OCI-LY3 (cell line): ENCODE results near the gene TXNL4A.

ENCODE experiments used
- H2AFZ ChIP-seq: fragments of 200-600, 300-600 bp; shearing (Covaris generic); 2 replicates; pipeline ENCODE4 v1.6.0; 2014; ENCODE audit warnings: antibody characterized with exemption, low read depth, low read length
- H3K27ac ChIP-seq: fragments of 200-600, 300-600 bp; sonication (generic); 2 replicates; pipeline ENCODE4 v1.5.1; 2014; ENCODE audit warnings: mild to moderate bottlenecking, low read length, moderate library complexity, mixed read lengths
- H3K27me3 ChIP-seq: fragments of 200-600, 300-600 bp; sonication (generic); 2 replicates; pipeline ENCODE4 v1.6.1; 2014; ENCODE audit warnings: low read depth, low read length, mixed read lengths
- H3K36me3 ChIP-seq: fragments of 200-600, 300-600 bp; sonication (generic); replicated peaks from 2 replicates; pipeline ENCODE3; 2014; ENCODE audit warnings: low read depth, low read length, mixed read lengths
- H3K4me1 ChIP-seq: fragments of 300-600, 200-600 bp; sonication (generic); 2 replicates; pipeline ENCODE4 v1.6.1; 2014; ENCODE audit warnings: low read length, mixed read lengths
- H3K4me2 ChIP-seq: fragments of 200-600, 300-600 bp; sonication (generic); 2 replicates; pipeline ENCODE4 v1.6.1; 2014; ENCODE audit warnings: low read length, mixed read lengths
- H3K4me3 ChIP-seq: fragments of 300-600, 200-600 bp; sonication (generic); 2 replicates; pipeline ENCODE4 v1.5.1; 2014; ENCODE audit warnings: antibody characterized with exemption, mild to moderate bottlenecking, low read length, moderate library complexity
- H3K79me2 ChIP-seq: fragments of 300-600, 200-600 bp; shearing (Covaris generic); 2 replicates; pipeline ENCODE4 v1.6.1; 2014; ENCODE audit warnings: mild to moderate bottlenecking, low read length, mixed read lengths
- H3K9ac ChIP-seq: fragments of 300-600, 200-600 bp; shearing (Covaris generic); 2 replicates; pipeline ENCODE4 v1.6.0; 2014; ENCODE audit warnings: mild to moderate bottlenecking, low read length, moderate library complexity
- H3K9me3 ChIP-seq: fragments of 200-600, 300-600 bp; shearing (Covaris generic); 2 replicates; pipeline ENCODE4 v1.6.1; 2014; ENCODE audit warnings: low read length, mixed read lengths; ENCODE audit not compliant: insufficient read depth
- H4K20me1 ChIP-seq: fragments of 200-600, 300-600 bp; sonication (generic); 2 replicates; pipeline ENCODE4 v1.6.1; 2016; ENCODE audit warnings: low read length, mixed read lengths; ENCODE audit not compliant: insufficient read depth
- EZH2phosphoT487 ChIP-seq: fragments of 200-600 bp; shearing (Covaris generic); IDR thresholded peaks from 2 replicates; pipeline ENCODE4 v1.6.1; 2018; ENCODE audit warnings: antibody characterized with exemption, mixed run types, low read depth
- TF ChIP-seq, protein P1 (sequence below): fragments of 200-600, 300-600 bp; sonication (generic); IDR thresholded peaks from 2 replicates; pipeline ENCODE4 v1.5.1; 2014; ENCODE audit warnings: antibody characterized with exemption, low read length, low read depth

The TXNL4A gene

DNA sequence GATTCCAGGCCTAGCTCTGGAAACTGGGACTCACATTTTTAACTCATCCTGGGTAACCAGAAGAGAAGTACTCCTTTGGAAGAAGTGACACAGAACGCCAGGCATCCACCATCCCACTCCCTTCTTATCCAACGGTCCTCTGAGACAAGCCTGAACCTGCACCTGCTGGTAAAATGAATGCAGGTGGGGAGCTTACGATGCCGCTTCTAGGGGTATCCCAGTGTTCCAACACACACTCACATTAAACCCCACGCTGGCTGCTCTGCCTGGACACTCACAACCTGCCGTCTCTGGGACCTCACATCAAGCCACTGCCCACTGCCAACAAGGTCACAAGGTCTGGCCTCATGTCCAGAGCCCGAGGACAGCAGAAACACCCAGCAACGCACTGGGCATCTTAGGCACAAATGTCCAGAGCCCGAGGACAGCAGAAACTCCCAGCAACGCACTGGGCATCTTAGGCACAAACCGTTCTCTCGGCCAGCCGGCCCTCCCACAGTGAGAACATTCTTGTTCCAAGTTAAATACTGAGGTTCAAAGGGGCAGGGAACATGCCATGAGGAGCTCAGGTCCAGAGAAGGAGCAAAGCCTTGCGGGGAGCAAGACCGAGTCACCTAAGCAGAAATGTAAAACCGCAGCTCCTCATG is 46.8 kb downstream of the TXNL4A start:
- H3K36me3 ChIP-seq, result peaks cover 52% of the 10 kb centered on the region
- no peaks in the 10 kb centered on the region for H3K9me3 ChIP-seq
- no peaks in the 10 kb centered on the region for H3K27me3 ChIP-seq
- no peak overlapping the region for H3K9ac ChIP-seq
- no peak overlapping the region for H2AFZ ChIP-seq
- H4K20me1 ChIP-seq, result peaks cover 88% of the 10 kb centered on the region
- H3K27ac ChIP-seq, result no peak overlapping the region
- H3K79me2 ChIP-seq, result peaks cover 92% of the 10 kb centered on the region
- TF ChIP-seq EZH2phosphoT487, result no peak
- TF ChIP-seq, protein P1, sequence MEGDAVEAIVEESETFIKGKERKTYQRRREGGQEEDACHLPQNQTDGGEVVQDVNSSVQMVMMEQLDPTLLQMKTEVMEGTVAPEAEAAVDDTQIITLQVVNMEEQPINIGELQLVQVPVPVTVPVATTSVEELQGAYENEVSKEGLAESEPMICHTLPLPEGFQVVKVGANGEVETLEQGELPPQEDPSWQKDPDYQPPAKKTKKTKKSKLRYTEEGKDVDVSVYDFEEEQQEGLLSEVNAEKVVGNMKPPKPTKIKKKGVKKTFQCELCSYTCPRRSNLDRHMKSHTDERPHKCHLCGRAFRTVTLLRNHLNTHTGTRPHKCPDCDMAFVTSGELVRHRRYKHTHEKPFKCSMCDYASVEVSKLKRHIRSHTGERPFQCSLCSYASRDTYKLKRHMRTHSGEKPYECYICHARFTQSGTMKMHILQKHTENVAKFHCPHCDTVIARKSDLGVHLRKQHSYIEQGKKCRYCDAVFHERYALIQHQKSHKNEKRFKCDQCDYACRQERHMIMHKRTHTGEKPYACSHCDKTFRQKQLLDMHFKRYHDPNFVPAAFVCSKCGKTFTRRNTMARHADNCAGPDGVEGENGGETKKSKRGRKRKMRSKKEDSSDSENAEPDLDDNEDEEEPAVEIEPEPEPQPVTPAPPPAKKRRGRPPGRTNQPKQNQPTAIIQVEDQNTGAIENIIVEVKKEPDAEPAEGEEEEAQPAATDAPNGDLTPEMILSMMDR, result no peak
- H3K4me1 ChIP-seq, result no peaks in the 10 kb centered on the region
- no peak overlapping the region for H3K4me3 ChIP-seq
- H3K4me2 ChIP-seq, result no peak overlapping the region

DNA sequence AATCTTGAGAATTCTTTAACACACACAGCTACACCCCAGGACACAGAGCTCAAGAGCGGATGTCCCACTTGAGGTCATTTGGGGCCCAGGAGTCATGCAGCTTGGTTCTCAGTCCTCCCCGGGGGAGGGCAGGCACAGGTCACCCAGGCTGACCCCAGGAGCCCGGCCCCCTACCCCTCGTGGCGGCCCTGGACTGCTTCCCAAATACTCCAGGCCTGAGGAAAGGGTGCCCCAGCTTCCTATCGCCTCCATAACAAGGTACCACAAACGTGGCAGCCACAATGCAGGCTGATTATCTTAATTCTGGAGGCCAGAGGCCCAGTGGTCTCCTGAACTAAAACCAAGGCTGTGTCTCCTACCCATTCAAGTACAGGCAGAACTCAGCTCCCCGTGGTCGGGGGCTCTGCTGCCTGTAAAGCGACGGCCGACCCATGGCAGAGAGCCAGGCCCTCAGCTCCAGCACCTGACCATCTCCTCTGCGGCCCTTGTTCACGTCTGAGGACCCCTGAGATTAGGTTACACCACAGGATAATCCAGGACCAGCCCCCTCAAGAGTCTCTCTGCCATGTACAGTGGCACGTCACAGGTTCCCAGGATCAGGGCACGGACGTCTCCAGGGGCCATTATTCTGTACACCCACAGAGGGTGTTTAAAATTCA is 47.4 kb downstream of the TXNL4A start:
- Histone ChIP-seq H3K4me3 (no peak overlapping the region), H3K36me3 (peaks cover 59% of the 10 kb centered on the region), H3K27me3 (no peaks in the 10 kb centered on the region), H4K20me1 (peaks cover 84% of the 10 kb centered on the region), H3K79me2 (peaks cover 92% of the 10 kb centered on the region), H3K9ac (no peak overlapping the region), H3K4me1 (no peaks in the 10 kb centered on the region), H3K27ac (no peak overlapping the region), H2AFZ (no peak overlapping the region), H3K9me3 (no peaks in the 10 kb centered on the region), H3K4me2 (no peak overlapping the region)
- TF ChIP-seq, protein P1, result no peak
- TF ChIP-seq EZH2phosphoT487, result no peak

DNA sequence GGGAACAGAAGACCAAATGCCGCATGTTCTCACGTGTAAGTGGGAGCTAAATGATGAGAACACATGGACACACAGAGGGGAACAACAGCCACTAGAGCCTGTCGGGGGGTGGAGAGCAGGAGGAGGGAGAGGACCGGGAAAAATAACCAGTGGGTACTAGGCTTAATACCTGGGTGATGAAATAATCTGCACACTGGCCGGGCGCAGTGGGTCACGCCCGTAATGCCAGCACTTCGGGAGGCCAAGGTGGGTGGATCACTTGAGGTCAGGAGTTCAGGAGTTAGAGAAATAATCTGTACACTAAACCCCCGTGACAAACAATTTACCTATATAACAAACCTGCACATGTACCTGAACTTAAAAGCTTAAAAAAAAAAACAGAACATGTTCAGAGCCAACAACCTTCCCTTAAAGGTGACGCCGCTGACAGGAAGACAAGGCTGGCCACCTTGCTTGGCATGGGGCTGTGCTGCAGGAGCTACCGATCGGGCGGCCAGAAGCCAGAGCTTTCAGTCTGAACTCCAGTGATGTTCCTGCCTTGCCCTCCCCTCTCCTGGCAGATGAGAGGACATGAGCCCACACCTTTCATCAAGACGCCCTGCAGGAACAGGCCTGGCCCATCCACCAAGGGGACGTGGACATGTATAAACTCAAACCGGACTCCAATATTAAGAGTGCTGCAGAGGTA is 48.1 kb downstream of the TXNL4A start:
- no peak overlapping the region for H2AFZ ChIP-seq
- H3K27me3 ChIP-seq, result no peaks in the 10 kb centered on the region
- H3K79me2 ChIP-seq, result peaks cover 92% of the 10 kb centered on the region
- no peaks in the 10 kb centered on the region for H3K9me3 ChIP-seq
- peaks cover 65% of the 10 kb centered on the region for H3K36me3 ChIP-seq
- H3K9ac ChIP-seq, result no peak overlapping the region
- no peak overlapping the region for H3K4me3 ChIP-seq
- H4K20me1 ChIP-seq, result peaks cover 78% of the 10 kb centered on the region
- H3K4me1 ChIP-seq, result no peaks in the 10 kb centered on the region
- no peak overlapping the region for H3K4me2 ChIP-seq
- H3K27ac ChIP-seq, result no peak overlapping the region
- TF ChIP-seq, protein P1, result no peak
- no peak for TF ChIP-seq EZH2phosphoT487

DNA sequence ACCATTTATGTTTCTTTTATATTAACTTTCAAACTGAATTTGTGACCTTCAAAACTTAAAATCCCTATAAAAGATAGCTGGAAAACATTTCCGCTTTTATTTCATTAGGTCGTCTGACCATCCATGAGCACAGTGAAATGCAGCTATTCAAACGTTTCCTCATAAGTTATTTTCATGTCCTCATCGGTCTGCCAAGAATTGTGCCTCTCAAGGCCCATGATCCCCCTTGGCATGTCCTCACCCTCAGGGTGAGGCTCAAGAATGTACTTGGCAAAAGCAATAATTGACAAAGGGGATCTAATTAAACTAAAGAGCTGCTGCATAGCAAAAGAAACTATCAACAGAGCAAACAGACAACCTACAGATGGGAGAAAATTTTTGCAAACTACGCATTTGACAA is 49.3 kb downstream of the TXNL4A start:
- Histone ChIP-seq H3K9ac (no peak overlapping the region), H3K4me3 (no peak overlapping the region), H3K36me3 (peaks cover 76% of the 10 kb centered on the region), H3K27ac (no peak overlapping the region), H2AFZ (no peak overlapping the region), H3K4me1 (no peaks in the 10 kb centered on the region), H4K20me1 (peaks cover 66% of the 10 kb centered on the region), H3K79me2 (peaks cover 91% of the 10 kb centered on the region), H3K4me2 (no peak overlapping the region), H3K9me3 (no peaks in the 10 kb centered on the region), H3K27me3 (no peaks in the 10 kb centered on the region)
- TF ChIP-seq, protein P1, result no peak
- TF ChIP-seq EZH2phosphoT487, result no peak
